SH-SY5Y (cell line): ENCODE results near the gene PLXNA3.

Experiments
- GATA2 ChIP-seq: IDR thresholded peaks from 2 replicates; pipeline ENCODE4 v1.6.1; 2011; ENCODE audit warnings: mild to moderate bottlenecking, low read depth, low read length
- GATA3 ChIP-seq: IDR thresholded peaks from 2 replicates; pipeline ENCODE4 v1.6.1; 2011; ENCODE audit warnings: low read depth, mild to moderate bottlenecking, low read length, moderate library complexity

GRCh38 chrX:154516656-154517100 lies 58.6 kb downstream of the PLXNA3 start:
- TF ChIP-seq GATA2 (no peak), GATA3 (no peak)
